ENCODE data around the gene PGGHG. TPM values are rescaled to one million over a fixed set of nuclear protein-coding genes. Genes with fewer than 3 reads are reported as not detected.

PGGHG gene
- total and polyA plus RNA-seq, 5 experiments from 2014 or later: 8.1 to 707 (median 14.9) TPM

- peak; percentile 45 to 51 for ATAC-seq
- DNase-seq: peak in 7 of 10 donors; percentile 55 to 77 (median 64)
- peaks cover 0 to 1% (median 0%) of the 10 kb centered on the region in 5 donors for H3K27me3 Mint-ChIP-seq
- peaks cover 0 to 20% (median 5%) of the 10 kb centered on the region in 3 donors for H3K36me3 Mint-ChIP-seq
- H3K9me3 Mint-ChIP-seq: no peaks in the 10 kb centered on the region
- H3K4me1 Mint-ChIP-seq: peaks cover 29 to 61% (median 45%) of the 10 kb centered on the region in 4 donors
- peak overlapping the region; percentile 93 to 99 (median 98) for H3K27ac Mint-ChIP-seq
- peak overlapping the region; percentile 93 to 100 (median 97) for H3K4me3 Mint-ChIP-seq
- POLR2A ChIA-PET: interaction anchor here (0.6 to 20.1 kb wide), 20 partner anchors 8 to 249 kb away, joined by 3 to 863 read pairs (median 6); partner anchors contain the start of genes BET1L, IFITM1, IFITM2 and IFITM5
Observed at GRCh38 chr11:287821-288477, 977 bp upstream of the PGGHG start.

GRCh38 chr11:289398-289711 lies 429 bp downstream of the PGGHG start:
- H3K27ac Mint-ChIP-seq: peak overlapping the region; percentile 84 to 98 (median 94)
- no peaks in the 10 kb centered on the region for H3K27me3 Mint-ChIP-seq
- DNase-seq: peak in 9 of 10 donors; percentile 56 to 83 (median 71)
- peak overlapping the region; percentile 76 to 93 (median 88) for H3K4me3 Mint-ChIP-seq
- H3K36me3 Mint-ChIP-seq: peaks cover 0 to 20% (median 5%) of the 10 kb centered on the region in 3 donors
- ATAC-seq: peak; percentile 15 to 49
- H3K4me1 Mint-ChIP-seq: peaks cover 27 to 50% (median 37%) of the 10 kb centered on the region in 4 donors
- H3K9me3 Mint-ChIP-seq: no peaks in the 10 kb centered on the region
- POLR2A ChIA-PET: interaction anchor here (0.6 to 20.1 kb wide), 18 partner anchors 13 to 248 kb away, joined by 3 to 863 read pairs (median 11); partner anchors contain the start of genes ANO9, BET1L, IFITM1 and IFITM2

- Mint-ChIP-seq H3K27me3 (no peaks in the 10 kb centered on the region), H3K4me1 (peaks cover 28 to 47% (median 38%) of the 10 kb centered on the region in 4 donors), H3K9me3 (no peaks in the 10 kb centered on the region), H3K4me3 (peak overlapping the region; percentile 76 to 93 (median 88)), H3K27ac (peak overlapping the region; percentile 84 to 98 (median 94)), H3K36me3 (peaks cover 0 to 26% (median 5%) of the 10 kb centered on the region in 3 donors)
- ATAC-seq (peak; percentile 24 to 43), DNase-seq (peak in 5 of 10 donors; percentile 48 to 74 (median 69))
- POLR2A ChIA-PET: interaction anchor here (0.5 to 20.1 kb wide), 23 partner anchors 13 to 247 kb away, joined by 3 to 863 read pairs (median 5); partner anchors contain the start of genes ANO9, BET1L, IFITM1 and IFITM2
Observed at GRCh38 chr11:289712-290620, 1.0 kb downstream of the PGGHG start.

GRCh38 chr11:290621-291231 lies 1.8 kb downstream of the PGGHG start:
- Mint-ChIP-seq H3K4me3 (peak overlapping the region; percentile 53 to 93 (median 88)), H3K36me3 (peaks cover 0 to 27% (median 5%) of the 10 kb centered on the region in 3 donors), H3K9me3 (no peaks in the 10 kb centered on the region), H3K4me1 (peaks cover 26 to 44% (median 34%) of the 10 kb centered on the region in 4 donors), H3K27ac (peak overlapping the region; percentile 84 to 98 (median 92)), H3K27me3 (no peaks in the 10 kb centered on the region)
- POLR2A ChIA-PET: interaction anchor here (0.5 to 20.1 kb wide), 15 partner anchors 12 to 237 kb away, joined by 3 to 863 read pairs (median 7); partner anchors contain the start of genes BET1L, IFITM1, IFITM2 and IFITM5
- no peak for ATAC-seq
- peak in 2 of 10 donors; percentile 17 to 65 for DNase-seq

- peaks cover 0 to 27% (median 5%) of the 10 kb centered on the region in 3 donors for H3K36me3 Mint-ChIP-seq
- peak in 2 of 10 donors; percentile 16 to 63 for DNase-seq
- POLR2A ChIA-PET: interaction anchor here (0.6 to 20.1 kb wide), 11 partner anchors 11 to 215 kb away, joined by 3 to 863 read pairs (median 15); partner anchors contain the start of genes BET1L, IFITM1, IFITM2 and IFITM5
- peak overlapping the region; percentile 66 to 98 (median 92) for H3K27ac Mint-ChIP-seq
- H3K4me3 Mint-ChIP-seq: peak overlapping the region; percentile 32 to 93 (median 86)
- no peaks in the 10 kb centered on the region for H3K9me3 Mint-ChIP-seq
- no peaks in the 10 kb centered on the region for H3K27me3 Mint-ChIP-seq
- peaks cover 26 to 40% (median 33%) of the 10 kb centered on the region in 4 donors for H3K4me1 Mint-ChIP-seq
- no peak for ATAC-seq
Observed at GRCh38 chr11:291281-292210, 2.6 kb downstream of the PGGHG start.

- Mint-ChIP-seq H3K4me3 (peak overlapping the region in 2 of 10 donors; percentile 4 to 24), H3K9me3 (no peaks in the 10 kb centered on the region), H3K4me1 (peaks cover 27 to 41% (median 33%) of the 10 kb centered on the region in 4 donors), H3K27ac (peak overlapping the region in 5 of 10 donors; percentile 56 to 73 (median 65)), H3K36me3 (peaks cover 0 to 27% (median 5%) of the 10 kb centered on the region in 3 donors), H3K27me3 (no peaks in the 10 kb centered on the region)
- ATAC-seq (no peak), DNase-seq (peak in 2 of 10 donors; percentile 15 to 58)
- POLR2A ChIA-PET: interaction anchor here (0.7 to 20.1 kb wide), 6 partner anchors 10 to 158 kb away, joined by 3 to 863 read pairs (median 96); partner anchors contain the start of genes BET1L, IFITM1, IFITM2 and IFITM5
Observed at GRCh38 chr11:292211-293121, 3.5 kb downstream of the PGGHG start.

- Mint-ChIP-seq H3K27ac (peak overlapping the region in 4 of 10 donors; percentile 5 to 52 (median 18)), H3K4me1 (peaks cover 27 to 47% (median 35%) of the 10 kb centered on the region in 4 donors), H3K36me3 (peaks cover 0 to 27% (median 5%) of the 10 kb centered on the region in 3 donors), H3K27me3 (no peaks in the 10 kb centered on the region), H3K9me3 (no peaks in the 10 kb centered on the region), H3K4me3 (no peak overlapping the region)
- DNase-seq (peak in 2 of 10 donors; percentile 17 to 61), ATAC-seq (no peak)
- POLR2A ChIA-PET: interaction anchor here (0.7 to 20.1 kb wide), 7 partner anchors 8 to 157 kb away, joined by 3 to 863 read pairs (median 5); partner anchors contain the start of gene NLRP6
Observed at GRCh38 chr11:293271-293851, 4.4 kb downstream of the PGGHG start.

GRCh38 chr11:293852-294661 lies 5.1 kb downstream of the PGGHG start:
- POLR2A ChIA-PET: interaction anchor here (1.0 to 20.1 kb wide), 6 partner anchors 8 to 43 kb away, joined by 3 to 863 read pairs (median 6); partner anchors contain the start of gene NLRP6
- Mint-ChIP-seq H3K36me3 (peaks cover 0 to 27% (median 5%) of the 10 kb centered on the region in 3 donors), H3K4me3 (no peak overlapping the region), H3K9me3 (no peaks in the 10 kb centered on the region), H3K27me3 (no peaks in the 10 kb centered on the region), H3K27ac (peak overlapping the region in 2 of 10 donors; percentile 15 to 52), H3K4me1 (peaks cover 27 to 53% (median 39%) of the 10 kb centered on the region in 4 donors)
- peak in 2 of 10 donors; percentile 14 to 50 for DNase-seq
- no peak for ATAC-seq

- Mint-ChIP-seq H3K27ac (peak overlapping the region in 4 of 10 donors; percentile 35 to 78 (median 64)), H3K9me3 (no peaks in the 10 kb centered on the region), H3K27me3 (no peaks in the 10 kb centered on the region), H3K4me1 (peaks cover 24 to 50% (median 38%) of the 10 kb centered on the region in 4 donors), H3K36me3 (peaks cover 0 to 27% (median 5%) of the 10 kb centered on the region in 3 donors), H3K4me3 (no peak overlapping the region)
- POLR2A ChIA-PET: interaction anchor here (0.6 to 20.1 kb wide), 7 partner anchors 7 to 68 kb away, joined by 3 to 863 read pairs (median 5); partner anchors contain the start of gene NLRP6
- ATAC-seq (no peak), DNase-seq (no peak)
Observed at GRCh38 chr11:294780-295179, 5.9 kb downstream of the PGGHG start.
